CD4-positive, alpha-beta T cell treated with Interleukin-21 for 1 hour (primary cell): Measurements from ENCODE around the gene SPIB.

ENCODE experiments used
- DNase-seq: peaks from one replicate; pipeline ENCODE4 v3.0.0-alpha.2; 2020

Gene SPIB

GRCh38 chr19:50392759-50393158, 26.0 kb upstream of the SPIB start:
- no peak for DNase-seq

- DNase-seq = no peak
These were observed 25.1 kb upstream of the SPIB start for GRCh38 chr19:50393589-50393988.

- DNase-seq = no peak
These were observed 24.7 kb upstream of the SPIB start for GRCh38 chr19:50394017-50394416.

DNA sequence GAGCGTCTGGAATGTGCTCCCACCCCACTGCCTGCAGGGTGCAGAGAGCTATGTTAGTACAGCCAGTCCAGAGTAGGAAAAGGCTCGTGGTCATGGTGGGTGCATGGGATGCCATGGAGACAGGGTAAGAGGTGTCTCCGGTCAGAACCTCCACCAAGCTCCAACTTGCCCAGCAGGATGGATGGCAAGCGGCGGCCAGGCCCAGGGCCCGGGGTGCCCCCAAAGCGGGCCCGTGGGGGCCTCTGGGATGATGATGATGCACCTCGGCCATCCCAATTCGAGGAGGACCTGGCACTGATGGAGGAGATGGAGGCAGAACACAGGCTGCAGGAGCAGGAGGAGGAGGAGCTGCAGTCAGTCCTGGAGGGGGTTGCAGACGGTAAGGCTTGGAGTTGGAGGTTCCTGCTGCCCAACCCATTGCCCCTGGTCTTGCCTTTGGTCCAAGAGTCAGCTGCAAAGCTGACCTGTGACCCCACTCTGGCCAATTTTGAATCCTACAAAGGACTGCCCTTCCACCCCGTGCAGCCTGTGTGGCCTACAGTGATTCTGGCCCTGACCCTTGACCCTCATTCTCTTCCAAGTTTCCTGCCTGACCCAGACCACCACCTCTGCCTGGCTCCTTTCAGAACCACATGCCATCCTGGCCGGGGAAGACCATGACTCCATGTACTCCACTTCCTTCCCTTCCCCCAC, 19.9 kb upstream of the SPIB start:
- no peak for DNase-seq

DNA sequence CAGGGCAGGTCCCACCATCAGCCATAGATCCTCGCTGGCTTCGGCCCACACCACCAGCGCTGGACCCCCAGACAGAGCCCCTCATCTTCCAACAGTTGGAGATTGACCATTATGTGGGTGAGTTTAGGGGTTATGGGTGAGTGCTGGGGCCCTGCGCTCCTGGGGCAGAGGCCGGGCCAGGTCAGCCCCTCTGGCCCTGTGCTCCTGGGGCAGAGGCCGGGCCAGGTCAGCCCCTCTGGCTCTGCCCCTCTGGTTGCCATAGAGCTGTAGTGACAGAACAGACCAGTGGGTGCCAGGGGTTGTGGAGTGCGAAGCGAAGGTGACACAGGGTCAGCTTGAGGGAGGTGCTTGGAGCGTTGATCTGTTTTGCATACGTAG, 19.4 kb upstream of the SPIB start:
- DNase-seq = no peak

GRCh38 chr19:50401605-50402450, 16.9 kb upstream of the SPIB start:
- no peak for DNase-seq

- DNase-seq = no peak
These were observed 16.0 kb upstream of the SPIB start for GRCh38 chr19:50402544-50403301.

DNA sequence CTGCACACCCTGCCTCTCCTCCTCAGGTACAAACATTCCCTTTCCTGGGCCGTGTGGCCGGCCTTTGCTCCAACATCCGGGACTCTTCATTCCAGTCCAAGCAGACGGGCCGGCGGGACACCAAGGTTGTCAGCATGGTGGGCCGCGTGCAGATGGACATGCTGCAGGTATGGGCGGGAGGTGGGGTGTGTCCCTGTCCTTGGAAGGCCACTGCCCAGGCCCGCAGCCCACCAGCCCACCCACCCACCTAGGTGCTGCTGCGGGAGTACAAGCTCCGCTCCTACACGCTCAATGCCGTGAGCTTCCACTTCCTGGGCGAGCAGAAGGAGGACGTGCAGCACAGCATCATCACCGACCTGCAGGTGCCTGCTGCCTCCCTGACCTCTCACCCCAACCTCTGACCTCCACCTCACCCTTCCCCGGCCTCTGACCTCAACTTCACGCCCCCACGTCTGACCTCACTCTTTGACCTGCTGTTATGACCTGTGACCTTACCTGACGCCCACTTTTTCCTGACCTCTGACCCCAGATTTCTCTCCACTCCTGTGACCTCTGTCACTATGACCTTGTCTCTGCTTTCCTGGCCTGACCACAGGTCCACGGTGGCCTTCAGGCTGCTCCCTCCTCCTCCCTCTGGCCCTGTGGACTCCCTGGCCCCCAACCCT, 12.4 kb upstream of the SPIB start:
- no peak for DNase-seq

- DNase-seq = no peak
These were observed 11.9 kb upstream of the SPIB start for GRCh38 chr19:50406829-50407228.

DNA sequence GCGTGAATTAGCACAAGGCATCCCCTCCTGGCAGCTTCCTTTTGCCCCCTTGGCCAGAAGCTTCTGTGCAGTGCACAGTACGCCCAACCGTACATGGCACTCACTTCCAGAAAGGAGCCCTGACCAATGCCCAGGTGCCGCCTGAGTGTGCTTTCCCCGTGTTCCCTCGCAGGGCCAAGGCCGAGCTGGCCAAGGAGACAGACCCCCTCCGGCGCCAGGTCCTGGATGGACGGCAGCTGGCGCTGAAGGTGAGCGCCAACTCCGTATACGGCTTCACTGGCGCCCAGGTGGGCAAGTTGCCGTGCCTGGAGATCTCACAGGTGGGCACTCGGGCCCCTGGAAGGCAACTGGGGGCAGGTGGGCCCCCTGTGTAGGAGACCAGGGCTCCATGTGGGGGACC, 9.4 kb upstream of the SPIB start:
- DNase-seq = no peak

DNA sequence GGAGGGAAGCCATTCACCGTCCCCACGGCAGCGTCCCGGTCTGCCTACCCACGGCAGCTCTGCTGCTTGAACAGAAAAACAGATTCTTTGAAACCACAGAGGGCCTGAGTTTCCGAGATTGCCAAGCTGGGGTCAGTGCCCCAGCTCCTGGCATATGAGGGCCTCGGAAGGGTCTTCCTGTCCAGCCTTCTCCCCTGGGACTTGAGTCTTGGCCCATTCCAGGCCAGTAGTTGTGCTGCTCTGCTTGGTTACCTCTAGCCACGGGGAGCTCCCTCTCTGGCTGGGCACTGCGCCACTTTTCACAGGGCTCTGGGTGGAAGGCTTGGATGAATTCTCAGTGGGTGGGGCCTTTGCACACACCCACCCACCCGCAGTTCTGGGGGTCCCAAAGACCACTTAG, 8.6 kb upstream of the SPIB start:
- DNase-seq = no peak

DNA sequence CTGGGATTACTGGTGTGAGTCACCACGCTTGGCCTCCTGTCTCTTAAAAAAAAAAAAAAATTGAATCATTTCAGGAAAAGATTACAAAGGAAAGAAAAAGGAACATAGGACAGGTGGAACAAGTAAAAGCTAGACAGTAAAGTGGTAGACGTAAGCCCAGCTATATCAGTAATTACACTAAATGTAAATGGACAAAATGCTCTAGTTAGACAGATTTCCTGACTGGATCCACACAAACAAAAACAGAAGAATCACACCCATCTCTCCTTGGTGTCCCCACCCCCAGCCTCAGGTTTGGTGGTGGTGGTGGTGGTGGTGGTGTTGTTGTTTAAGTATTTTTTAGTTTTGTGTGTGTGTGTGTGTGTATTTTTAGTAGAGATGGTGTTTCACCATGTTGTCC, 6.3 kb upstream of the SPIB start:
- DNase-seq = no peak

- DNase-seq = no peak
These were observed 5.6 kb upstream of the SPIB start for GRCh38 chr19:50413096-50413495.

GRCh38 chr19:50413531-50413930, 5.2 kb upstream of the SPIB start:
- no peak for DNase-seq

- peak; percentile 80 for DNase-seq
These were observed 3.7 kb upstream of the SPIB start for GRCh38 chr19:50414864-50415660.

DNA sequence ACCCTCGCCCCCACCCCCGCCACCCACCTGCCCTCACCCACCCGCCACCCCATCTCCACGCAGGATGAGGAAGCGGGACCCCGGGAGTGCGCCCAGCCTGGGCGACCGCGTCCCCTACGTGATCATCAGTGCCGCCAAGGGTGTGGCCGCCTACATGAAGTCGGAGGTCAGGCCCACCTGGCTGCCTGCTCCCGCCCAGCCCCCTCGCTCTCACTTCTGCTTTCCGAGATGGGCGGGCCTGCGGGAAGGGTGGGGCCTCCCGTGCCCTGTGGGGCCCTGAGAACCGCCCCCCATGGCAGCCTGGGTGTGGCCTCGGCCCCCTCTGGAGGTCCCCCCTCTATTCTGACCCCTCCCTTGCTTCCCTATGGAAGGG, 3.1 kb upstream of the SPIB start:
- DNase-seq = peak; percentile 22

- no peak for DNase-seq
These were observed 2.4 kb upstream of the SPIB start for GRCh38 chr19:50416034-50416977.

- no peak for DNase-seq
These were observed 1.3 kb upstream of the SPIB start for GRCh38 chr19:50417111-50418081.

DNA sequence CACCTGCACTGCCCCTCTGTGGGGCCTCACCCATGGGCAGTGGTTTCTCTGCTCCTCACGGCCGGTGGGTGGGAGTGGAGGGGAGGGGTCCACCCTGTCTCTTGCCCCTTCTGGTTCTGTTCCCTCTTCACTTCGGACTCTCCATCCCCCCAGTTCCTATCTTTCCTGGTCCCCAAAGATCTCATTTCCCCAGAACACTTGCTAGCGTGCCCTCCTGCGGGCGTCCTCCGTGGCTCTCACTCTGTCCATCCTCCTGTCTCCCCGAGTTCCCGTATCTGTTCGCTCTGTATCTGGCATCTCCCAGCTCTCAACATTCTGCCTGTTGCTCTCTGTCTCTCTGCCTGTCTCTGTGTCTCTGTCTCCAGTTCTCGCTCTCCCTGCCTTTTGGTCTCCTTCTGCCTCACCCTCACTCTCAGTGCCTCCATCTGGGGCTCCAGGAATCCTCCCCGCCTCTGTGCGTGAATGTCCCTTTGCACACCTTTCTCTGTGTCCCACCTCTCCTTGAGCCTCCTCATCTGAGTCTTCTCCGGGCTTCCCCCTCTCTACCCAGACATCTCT, 363 bp downstream of the SPIB start:
- DNase-seq = no peak

GRCh38 chr19:50419580-50420035, 870 bp downstream of the SPIB start:
- no peak for DNase-seq
